Bronchial epithelial cell (primary cell): ENCODE data around the gene SCRN2. TPM values are rescaled to one million over a fixed set of nuclear protein-coding genes. Genes with fewer than 3 reads are reported as not detected.

Source experiments
- DNase-seq: peaks from one replicate; pipeline ENCODE4 v3.0.0-alpha.2; 2010; ENCODE audit warnings: low read depth
- FAIRE-seq: peaks from 2 replicates; lab custom pipeline; 2011; peaks lifted over from hg19 to GRCh38; lab: Jason Lieb, UNC
- H3K27me3 ChIP-seq: 2 replicates; pipeline ENCODE4 v1.5.1; 2011; ENCODE audit warnings: low read length; ENCODE audit not compliant: control insufficient read depth, insufficient read depth
- H3K36me3 ChIP-seq: 2 replicates; pipeline ENCODE4 v1.5.1; 2011; ENCODE audit warnings: low read length; ENCODE audit not compliant: control insufficient read depth, insufficient read depth
- H3K4me3 ChIP-seq: 2 replicates; pipeline ENCODE4 v1.5.1; 2011; ENCODE audit warnings: mild to moderate bottlenecking, low read depth, low read length, control low read depth
- CTCF ChIP-seq: IDR thresholded peaks from 2 replicates; pipeline ENCODE4 v1.5.1; 2011; ENCODE audit warnings: mild to moderate bottlenecking, moderate library complexity, low read length, control low read depth, inconsistent platforms; ENCODE audit not compliant: insufficient read depth, severe bottlenecking
- total RNA-seq: library from RNA; depleted of rRNA; stranded (reverse); fragments of >200 nt; gene quantifications from 2 replicates; pipeline ENCODE4 v1.2.1, GENCODE V29; 2014

Gene SCRN2
- total RNA-seq: 23.7 and 28.2 TPM in 2 replicates

GRCh38 chr17:47840742-47841487, at the start of gene SCRN2:
Gene SCRN2 (minus strand): TSS chr17:47841273. CDS start chr17:47840843, 430 bp downstream.
- Histone ChIP-seq H3K36me3 (peaks cover 9% of the 10 kb centered on the region), H3K4me3 (peak within 1 kb of the TSS; percentile 90), H3K27me3 (no peaks in the 10 kb centered on the region)
- FAIRE-seq: no peak
- peak; percentile 67 for DNase-seq
- peak; percentile 96 for TF ChIP-seq CTCF

GRCh38 chr17:47889734-47890529, 48.9 kb upstream of the SCRN2 start:
- no peaks in the 10 kb centered on the region for H3K27me3 ChIP-seq
- peak; percentile 95 for TF ChIP-seq CTCF
- peak; percentile 62 for DNase-seq
- H3K36me3 ChIP-seq: no peaks in the 10 kb centered on the region
- no peak overlapping the region for H3K4me3 ChIP-seq
- no peak for FAIRE-seq

GRCh38 chr17:47888293-47888692, 47.2 kb upstream of the SCRN2 start:
- FAIRE-seq (no peak), DNase-seq (no peak)

GRCh38 chr17:47884905-47885730, 44.0 kb upstream of the SCRN2 start:
- DNase-seq (no peak), FAIRE-seq (no peak)
- H3K4me3 ChIP-seq: no peak overlapping the region

More at GRCh38 chr17:47888293-47888692, 47.2 kb upstream of the SCRN2 start:
- TF ChIP-seq CTCF: no peak
- H3K27me3 ChIP-seq: no peaks in the 10 kb centered on the region
- no peaks in the 10 kb centered on the region for H3K36me3 ChIP-seq
- H3K4me3 ChIP-seq: no peak overlapping the region

More at GRCh38 chr17:47884905-47885730, 44.0 kb upstream of the SCRN2 start:
- Histone ChIP-seq H3K36me3 (no peaks in the 10 kb centered on the region), H3K27me3 (no peaks in the 10 kb centered on the region)
- no peak for TF ChIP-seq CTCF
